Right atrium auricular region (tissue), 2 donors: Measurements from ENCODE around the gene GALNT18. TPM values are rescaled to one million over a fixed set of nuclear protein-coding genes. Genes with fewer than 3 reads are reported as not detected.

Experiments used
- DNase-seq: peaks from one replicate; pipeline ENCODE4 v3.0.0-alpha.2; 2019; ENCODE audit warnings: low spot score
- H3K27ac ChIP-seq, 2 donors: fragments of 200-600 bp; sonication (generic); 1 replicate in 1 of 2; 2 replicates in 1 of 2; pipeline ENCODE4 v1.5.1; 2016 to 2019
- H3K27me3 ChIP-seq, 2 donors: fragments of 200-600 bp; sonication (generic); one replicate each; pipeline versions ENCODE4 v1.5.1 to v1.6.0; 2017 to 2019
- H3K36me3 ChIP-seq: fragments of 200-600 bp; sonication (generic); one replicate; pipeline ENCODE4 v1.5.1; 2016
- H3K4me1 ChIP-seq, 2 donors: fragments of 200-600 bp; sonication (generic); one replicate each; pipeline versions ENCODE4 v1.5.1 to v1.6.0; 2017 to 2019
- H3K4me3 ChIP-seq, 2 donors: fragments of 200-600 bp; sonication (generic); 1 replicate in 1 of 2; 2 replicates in 1 of 2; pipeline ENCODE4 v1.5.1; 2017 to 2019; ENCODE audit warnings: mild to moderate bottlenecking in 1 of 2, moderate library complexity in 1 of 2
- H3K9me3 ChIP-seq, 2 donors: fragments of 200-600 bp; sonication (generic); one replicate each; pipeline ENCODE4 v1.5.1; 2019
- CTCF ChIP-seq, 2 donors: fragments of 200-600 bp; sonication (generic); IDR thresholded peaks; one replicate each; pipeline ENCODE4 v1.5.1; 2019; ENCODE audit warnings: antibody characterized with exemption in 2 of 2
- total RNA-seq, 2 donors: library from RNA; depleted of rRNA; stranded (reverse); fragments of >200 nt; gene quantifications; one replicate each; pipeline ENCODE4 v1.1.0, GENCODE V29; 2016

The GALNT18 gene
- total RNA-seq, 2 donors from 2014 or later = 22.2 to 26.8 TPM

DNA sequence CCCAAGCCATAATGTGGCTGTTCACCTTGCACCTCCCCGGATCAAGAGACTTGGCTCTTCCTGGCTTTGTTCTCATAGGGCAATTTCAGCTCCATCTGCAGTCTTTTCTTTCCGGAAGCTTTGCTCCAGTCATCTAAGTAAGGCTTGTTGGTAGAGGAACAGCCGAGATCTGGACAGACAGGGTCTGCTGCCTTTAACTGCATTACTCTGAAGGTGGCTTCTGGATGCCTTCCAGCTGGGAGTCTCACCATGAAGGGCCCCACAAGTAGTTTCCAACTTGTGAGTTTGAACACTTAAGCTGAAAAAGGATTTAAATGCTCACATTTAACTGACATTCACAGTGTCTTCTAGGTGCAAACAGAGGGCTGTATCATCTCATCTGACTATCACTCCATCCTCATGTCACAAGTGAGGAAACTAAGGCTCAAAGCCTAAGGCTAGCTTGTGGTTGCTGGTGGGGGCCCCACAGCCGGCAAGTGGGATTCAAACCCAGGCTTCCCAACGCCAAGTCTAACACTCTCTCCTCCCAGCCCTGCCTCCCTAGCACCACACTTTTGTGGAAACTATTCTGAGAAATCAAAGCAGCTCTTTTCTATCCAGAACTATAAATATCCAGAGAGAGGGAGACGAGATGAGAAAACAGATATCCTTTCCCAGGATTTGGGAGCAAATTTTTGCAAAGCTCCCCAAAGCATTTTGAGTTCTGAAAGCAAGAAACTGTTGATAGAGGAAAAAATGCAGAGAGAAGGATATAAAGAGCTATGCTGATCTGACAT, 58.4 kb downstream of the GALNT18 start:
- no peak overlapping the region for H3K4me3 ChIP-seq
- TF ChIP-seq CTCF (IDR thresholded peaks at IDR 0.05) = no peak
- no peaks in the 10 kb centered on the region for H3K36me3 ChIP-seq
- H3K4me1 ChIP-seq = peaks cover 0 to 43% of the 10 kb centered on the region in 2 donors
- no peak for DNase-seq
- no peaks in the 10 kb centered on the region for H3K9me3 ChIP-seq
- no peak overlapping the region for H3K27ac ChIP-seq
- H3K27me3 ChIP-seq = no peaks in the 10 kb centered on the region

DNA sequence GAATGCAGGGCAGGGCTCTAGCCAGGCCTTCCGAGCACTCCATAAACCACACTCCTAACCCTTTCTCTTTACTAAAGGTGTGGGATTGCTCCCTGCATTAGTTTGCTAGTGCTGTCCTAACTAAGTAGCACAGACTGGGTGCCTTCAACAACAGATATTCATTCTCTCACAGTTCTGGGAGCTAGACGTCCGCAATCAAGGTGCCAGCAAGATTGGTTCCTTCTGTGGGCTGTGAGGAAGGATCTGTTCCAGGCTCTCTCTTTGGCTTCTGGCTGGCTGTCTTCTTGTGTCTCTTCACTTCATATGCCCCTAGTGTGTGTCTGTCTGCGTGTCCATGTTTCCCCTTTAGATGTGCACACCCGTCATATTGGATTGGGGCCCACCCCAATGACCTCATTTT, 59.8 kb downstream of the GALNT18 start:
- Histone ChIP-seq H3K36me3 (no peaks in the 10 kb centered on the region), H3K4me3 (no peak overlapping the region), H3K4me1 (peaks cover 0 to 36% of the 10 kb centered on the region in 2 donors), H3K27me3 (no peaks in the 10 kb centered on the region), H3K27ac (no peak overlapping the region), H3K9me3 (no peaks in the 10 kb centered on the region)
- no peak for DNase-seq
- TF ChIP-seq CTCF (IDR thresholded peaks at IDR 0.05) = no peak

- Histone ChIP-seq H3K36me3 (no peaks in the 10 kb centered on the region), H3K27ac (no peak overlapping the region), H3K4me3 (no peak overlapping the region), H3K27me3 (no peaks in the 10 kb centered on the region), H3K9me3 (no peaks in the 10 kb centered on the region), H3K4me1 (peaks cover 0 to 44% of the 10 kb centered on the region in 2 donors)
- no peak for TF ChIP-seq CTCF (IDR thresholded peaks at IDR 0.05)
- no peak for DNase-seq
Observed at GRCh38 chr11:11558826-11559225, 63.0 kb downstream of the GALNT18 start.

- Histone ChIP-seq H3K36me3 (no peaks in the 10 kb centered on the region), H3K4me1 (peaks cover 0 to 44% of the 10 kb centered on the region in 2 donors), H3K27ac (no peak overlapping the region), H3K4me3 (no peak overlapping the region), H3K9me3 (no peaks in the 10 kb centered on the region), H3K27me3 (no peaks in the 10 kb centered on the region)
- no peak for DNase-seq
- TF ChIP-seq CTCF (IDR thresholded peaks at IDR 0.05) = no peak
Observed at GRCh38 chr11:11558396-11558795, 63.4 kb downstream of the GALNT18 start.

DNA sequence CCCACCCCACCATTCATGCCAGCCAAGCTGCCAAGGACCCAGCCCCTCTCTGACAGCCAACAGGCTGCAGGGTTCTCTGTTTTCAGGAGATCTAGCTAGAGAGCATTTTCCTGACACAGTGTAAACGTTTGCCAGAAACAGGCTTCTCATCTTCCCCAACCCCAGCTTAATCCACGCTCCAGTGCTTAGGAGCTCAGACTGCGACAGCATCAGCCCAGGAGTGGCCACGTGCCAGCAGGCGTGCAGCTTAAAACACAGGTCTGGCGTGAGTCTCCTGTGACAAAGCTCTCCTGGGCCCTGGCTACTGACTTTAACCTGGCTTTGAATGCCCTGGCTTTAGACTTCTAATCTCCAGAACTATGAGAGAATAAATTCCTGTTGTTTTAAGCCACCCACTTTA, 66.6 kb downstream of the GALNT18 start:
- Histone ChIP-seq H3K36me3 (no peaks in the 10 kb centered on the region), H3K9me3 (no peaks in the 10 kb centered on the region), H3K27me3 (no peaks in the 10 kb centered on the region), H3K27ac (no peak overlapping the region), H3K4me1 (peaks cover 0 to 46% of the 10 kb centered on the region in 2 donors), H3K4me3 (no peak overlapping the region)
- TF ChIP-seq CTCF (IDR thresholded peaks at IDR 0.05) = no peak
- DNase-seq = no peak

- H3K36me3 ChIP-seq = no peaks in the 10 kb centered on the region
- no peaks in the 10 kb centered on the region for H3K27me3 ChIP-seq
- peaks cover 0 to 55% of the 10 kb centered on the region in 2 donors for H3K4me1 ChIP-seq
- DNase-seq = no peak
- H3K27ac ChIP-seq = no peak overlapping the region
- no peaks in the 10 kb centered on the region for H3K9me3 ChIP-seq
- TF ChIP-seq CTCF (IDR thresholded peaks at IDR 0.05) = no peak
- no peak overlapping the region for H3K4me3 ChIP-seq
Observed at GRCh38 chr11:11553573-11553972, 68.2 kb downstream of the GALNT18 start.
